HG03460 (cell line): Measurements from ENCODE around the gene EML6.

Source experiments
- ATAC-seq: cut with Tn5 transposase; IDR thresholded peaks from one replicate; pipeline ENCODE4 v1.9.1; 2021; ENCODE audit not compliant: unreplicated experiment

The EML6 gene

GRCh38 chr2:54941248-54941984, 218.0 kb downstream of the EML6 start:
- no peak for ATAC-seq

GRCh38 chr2:54942373-54942772, 218.9 kb downstream of the EML6 start:
- ATAC-seq: no peak

- no peak for ATAC-seq
Observed at GRCh38 chr2:54944724-54945326, 221.4 kb downstream of the EML6 start.

DNA sequence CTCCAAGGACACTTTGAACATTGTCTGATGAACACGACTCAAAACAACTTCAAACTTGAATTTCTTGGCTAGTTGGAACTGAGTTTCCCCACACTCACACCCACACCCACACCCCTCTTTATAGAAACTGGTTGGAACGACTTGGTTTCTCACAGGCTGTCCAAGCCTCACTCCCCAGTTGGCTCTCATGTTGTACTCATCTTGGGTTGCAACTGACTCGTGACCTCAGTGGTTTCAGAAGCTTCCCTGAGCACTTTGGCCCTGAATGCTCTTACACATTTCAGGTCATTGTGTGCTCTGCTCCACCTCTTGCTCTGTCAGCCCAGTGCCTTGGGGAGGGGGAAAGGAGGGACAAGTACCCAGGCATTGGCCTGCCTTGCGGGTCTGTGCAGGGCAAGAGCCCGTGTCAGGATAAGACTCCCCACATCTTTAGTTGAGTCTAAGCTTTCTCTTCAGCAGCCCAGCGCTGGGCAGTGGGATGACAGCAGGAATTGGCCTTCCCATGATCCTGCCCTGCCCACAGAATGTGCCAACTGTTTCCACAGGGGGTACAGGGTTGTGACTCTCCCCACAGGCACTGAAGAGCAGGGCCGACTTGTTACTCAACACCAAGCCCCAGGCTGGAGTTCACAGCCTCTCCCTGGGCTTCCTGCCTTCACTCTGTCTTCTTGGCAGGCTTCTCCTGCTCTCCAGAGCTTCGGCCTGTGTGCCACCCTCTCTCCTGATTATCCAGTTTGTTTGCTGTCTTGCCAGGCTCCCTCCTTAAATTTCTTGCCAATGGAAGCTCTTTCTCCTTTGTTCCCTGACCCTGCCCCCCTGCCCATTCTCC, 222.1 kb downstream of the EML6 start:
- no peak for ATAC-seq

GRCh38 chr2:54946220-54946805, 222.9 kb downstream of the EML6 start:
- no peak for ATAC-seq

DNA sequence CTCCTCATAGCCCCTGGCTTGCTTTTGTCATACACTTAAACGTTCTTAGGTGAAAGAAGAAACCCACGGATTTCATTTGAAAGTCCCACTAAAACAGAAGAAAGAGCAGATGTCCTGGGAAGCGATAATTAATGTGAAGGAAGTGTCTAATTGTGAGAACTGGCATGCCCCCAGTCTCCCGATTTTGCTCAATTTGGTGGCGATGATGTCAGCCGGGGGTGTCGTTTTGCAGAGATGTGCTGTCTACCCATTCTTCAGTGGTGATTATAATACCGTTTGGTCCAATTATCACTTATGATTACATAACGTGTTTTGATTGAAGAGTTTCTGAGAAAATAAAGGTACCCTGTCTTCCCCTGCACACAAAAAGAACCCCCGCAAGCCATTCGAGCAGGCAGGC, 223.7 kb downstream of the EML6 start:
- ATAC-seq: no peak

DNA sequence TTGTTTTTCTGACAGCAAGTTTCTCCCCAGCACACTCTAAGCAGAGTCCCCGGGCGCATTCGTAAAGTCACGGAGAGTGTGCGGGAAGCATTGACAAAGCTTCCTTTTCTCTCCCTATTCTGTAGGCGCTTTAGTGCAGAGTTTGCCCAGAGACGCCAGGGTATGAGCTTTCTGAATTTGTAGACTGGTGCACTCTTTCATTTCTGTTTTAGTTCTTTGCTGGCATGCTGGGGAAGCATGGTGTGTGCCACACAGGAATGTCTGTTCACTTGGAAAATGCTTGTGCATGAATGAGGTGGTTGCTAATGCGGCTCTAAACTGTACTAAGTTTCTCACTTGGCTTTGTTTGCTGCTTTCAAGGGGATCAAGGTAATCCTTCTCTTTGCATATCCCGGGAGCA, 224.2 kb downstream of the EML6 start:
- ATAC-seq: no peak

DNA sequence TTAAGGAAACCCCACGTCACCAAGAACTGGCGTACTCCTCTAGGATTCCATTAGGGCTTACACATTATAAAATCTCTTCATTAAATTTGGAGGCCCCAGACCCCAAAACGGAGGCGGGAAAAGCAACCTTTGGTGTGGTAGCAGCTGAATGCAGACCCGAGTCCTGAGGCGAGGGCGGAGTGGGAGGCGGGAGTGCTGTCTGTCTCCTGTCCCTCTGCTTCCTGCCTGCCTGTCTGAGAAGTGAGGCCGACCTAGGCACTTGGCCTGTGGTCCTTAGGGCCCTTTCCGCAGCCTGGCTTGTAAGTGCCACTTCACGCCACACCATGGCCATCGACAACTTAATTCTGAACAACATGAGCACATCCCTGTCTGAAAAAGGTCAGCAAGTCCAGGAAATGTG, 224.7 kb downstream of the EML6 start:
- ATAC-seq: no peak

DNA sequence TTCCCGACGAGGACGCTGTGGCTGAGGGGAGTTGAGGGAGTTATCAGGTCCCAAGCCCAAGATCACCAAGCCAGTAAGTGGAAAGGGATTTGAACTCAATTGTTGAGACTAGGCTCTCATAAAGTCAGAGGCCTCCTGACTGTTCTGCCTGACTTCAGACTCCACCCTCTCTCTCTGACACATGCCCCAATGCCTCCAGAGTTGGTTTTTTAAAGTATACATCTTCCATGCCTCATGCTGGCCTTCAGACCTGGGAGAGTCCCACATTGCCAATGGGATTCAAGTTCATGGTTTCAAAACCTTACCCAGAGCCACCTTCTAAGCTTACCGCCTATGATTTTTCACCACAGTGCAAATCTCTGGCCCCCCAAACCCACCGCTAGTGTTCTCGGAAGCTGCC, 226.0 kb downstream of the EML6 start:
- no peak for ATAC-seq

GRCh38 chr2:54950811-54951210, 227.3 kb downstream of the EML6 start:
- ATAC-seq: no peak

DNA sequence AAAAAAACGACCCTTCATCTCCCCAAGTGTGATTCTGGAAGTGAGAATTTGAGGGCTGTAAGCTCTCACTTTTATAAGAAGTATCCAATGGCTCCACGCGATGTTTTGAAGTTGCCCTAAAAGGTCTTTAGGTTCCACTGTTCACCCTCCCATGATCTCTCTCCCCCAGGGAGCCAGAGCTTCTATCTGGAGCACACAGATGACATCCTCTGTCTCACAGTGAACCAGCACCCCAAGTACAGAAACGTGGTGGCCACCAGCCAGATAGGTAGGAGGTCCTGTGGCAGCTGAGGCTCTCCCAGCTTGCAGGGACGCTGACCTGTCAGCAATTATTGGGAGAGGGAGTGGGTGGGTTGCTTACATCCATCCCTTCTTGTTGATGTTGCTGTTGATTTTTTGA, 229.0 kb downstream of the EML6 start:
- ATAC-seq: no peak

DNA sequence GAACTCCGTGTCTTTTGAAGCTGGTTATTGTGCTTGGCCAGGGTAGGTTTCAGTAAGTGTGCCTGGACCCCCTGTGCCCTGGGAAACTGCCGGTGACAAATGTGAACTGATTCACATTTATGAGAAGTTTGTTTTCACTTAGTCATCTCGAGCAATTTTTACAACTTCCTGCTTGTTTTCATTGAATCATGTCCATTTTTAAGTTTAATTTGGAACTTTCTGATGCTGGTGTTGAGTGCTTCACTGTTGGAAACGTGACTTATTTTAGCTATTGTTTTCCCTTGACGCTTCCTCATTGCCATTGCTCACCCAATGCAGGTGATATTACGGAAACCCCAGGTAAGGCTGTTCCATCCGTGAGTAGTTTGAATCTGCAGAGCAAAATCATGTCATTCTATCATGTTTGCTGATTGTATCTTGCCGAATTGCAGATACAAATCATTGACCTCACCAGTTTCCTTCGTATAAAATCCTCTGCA, 229.6 kb downstream of the EML6 start:
- ATAC-seq: no peak

GRCh38 chr2:54954158-54954557, 230.7 kb downstream of the EML6 start:
- no peak for ATAC-seq

DNA sequence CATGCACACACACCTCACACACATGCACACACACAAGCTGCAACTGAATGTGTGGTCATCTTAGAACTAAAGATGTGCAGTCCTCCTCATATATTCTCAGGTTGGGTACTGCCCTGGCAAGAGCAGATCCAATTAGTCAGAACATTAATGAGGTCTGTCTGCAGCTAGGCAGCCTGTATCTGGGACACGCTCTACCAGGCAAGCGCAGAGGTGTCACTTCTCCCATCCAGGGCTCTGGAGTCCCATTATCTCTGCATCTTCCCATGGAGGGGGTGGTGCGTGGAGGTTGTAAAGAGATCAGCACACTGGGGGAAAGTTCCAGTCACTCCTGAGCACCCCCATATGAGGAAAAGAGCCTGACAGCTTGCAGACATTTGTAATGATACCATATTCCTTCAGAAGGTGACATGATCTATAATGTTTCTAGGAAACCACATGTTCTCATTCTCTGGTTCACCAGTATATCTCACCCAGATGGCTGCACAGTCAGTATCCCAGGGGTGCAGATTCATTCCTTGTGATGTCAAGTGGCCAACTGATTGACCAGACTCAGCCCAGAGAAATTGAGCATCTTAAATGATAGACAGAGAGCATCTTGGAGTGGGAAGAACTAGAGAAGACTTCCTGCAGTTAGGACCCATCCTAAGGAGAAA, 231.4 kb downstream of the EML6 start:
- ATAC-seq: no peak

DNA sequence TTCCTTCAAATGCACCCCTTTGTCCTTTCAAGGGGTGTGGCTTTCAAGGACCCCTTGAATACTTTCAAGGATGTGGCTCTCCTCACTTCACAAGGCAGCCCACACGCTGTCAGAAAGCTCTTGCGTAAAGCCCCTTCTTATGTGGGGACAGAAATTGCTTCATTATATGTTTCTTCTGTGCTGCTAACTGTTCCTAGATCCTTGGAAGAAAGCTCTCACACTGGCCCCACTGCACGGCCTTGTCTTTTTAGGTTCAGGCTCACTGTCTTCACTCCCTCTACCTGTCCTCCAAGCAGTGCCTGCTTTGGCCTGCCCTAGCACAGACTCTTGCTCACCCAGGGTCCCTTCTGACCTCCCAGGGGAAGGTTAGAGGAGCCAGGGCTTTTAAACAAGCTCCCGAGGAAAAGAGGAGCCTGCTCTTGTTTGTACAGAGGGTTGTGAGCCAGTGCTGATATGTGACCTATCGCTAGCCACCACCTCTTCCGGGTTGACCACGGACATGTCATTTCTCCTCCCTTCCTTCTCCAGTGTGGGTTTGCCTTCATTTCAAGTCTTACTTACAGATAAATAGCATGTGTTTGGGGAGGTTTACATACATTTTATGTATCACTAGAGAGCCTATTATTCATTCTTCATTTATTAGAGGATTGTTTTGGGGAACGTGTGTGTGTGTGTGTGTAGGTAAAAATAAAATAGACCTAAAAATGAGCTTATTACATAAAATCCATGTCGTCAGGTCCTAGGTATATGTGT, 232.1 kb downstream of the EML6 start:
- no peak for ATAC-seq

- no peak for ATAC-seq
Observed at GRCh38 chr2:54956111-54956627, 232.7 kb downstream of the EML6 start.

GRCh38 chr2:54957321-54957999, 234.0 kb downstream of the EML6 start:
- no peak for ATAC-seq

- no peak for ATAC-seq
Observed at GRCh38 chr2:54958717-54959371, 235.4 kb downstream of the EML6 start.

DNA sequence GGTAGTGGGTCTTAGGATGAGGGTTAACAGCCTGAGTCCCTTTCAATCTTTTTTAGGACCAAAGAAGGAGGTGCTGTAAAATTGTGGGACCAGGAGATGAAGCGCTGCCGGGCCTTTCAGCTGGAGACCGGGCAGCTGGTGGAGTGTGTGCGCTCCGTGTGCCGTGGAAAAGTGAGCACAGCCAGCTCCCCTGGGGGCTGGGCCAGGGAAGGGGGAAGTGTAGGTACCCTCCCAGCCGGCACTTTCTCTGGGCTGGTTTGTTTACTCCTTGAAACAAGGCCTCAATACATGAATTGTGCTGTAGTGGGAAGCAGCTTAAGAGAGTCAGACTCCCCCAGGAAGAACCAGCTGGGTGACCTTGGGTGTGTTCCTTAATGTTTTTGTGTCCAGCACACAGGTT, 236.7 kb downstream of the EML6 start:
- ATAC-seq: no peak
